Stimulated activated CD8-positive, alpha-beta memory T cell treated with anti-CD3 and anti-CD28 coated beads, Interleukin-15, amount 100 ng/mL, for 24 hours (primary cell): ENCODE measurements around the gene KDM3A.
A peak's percentile ranks its signal among the peaks of the same experiment; 100 is the strongest.

Source experiments
- DNase-seq: peaks from one replicate; pipeline ENCODE4 v3.0.0-alpha.2; 2020; ENCODE audit warnings: low read depth

KDM3A gene

DNA sequence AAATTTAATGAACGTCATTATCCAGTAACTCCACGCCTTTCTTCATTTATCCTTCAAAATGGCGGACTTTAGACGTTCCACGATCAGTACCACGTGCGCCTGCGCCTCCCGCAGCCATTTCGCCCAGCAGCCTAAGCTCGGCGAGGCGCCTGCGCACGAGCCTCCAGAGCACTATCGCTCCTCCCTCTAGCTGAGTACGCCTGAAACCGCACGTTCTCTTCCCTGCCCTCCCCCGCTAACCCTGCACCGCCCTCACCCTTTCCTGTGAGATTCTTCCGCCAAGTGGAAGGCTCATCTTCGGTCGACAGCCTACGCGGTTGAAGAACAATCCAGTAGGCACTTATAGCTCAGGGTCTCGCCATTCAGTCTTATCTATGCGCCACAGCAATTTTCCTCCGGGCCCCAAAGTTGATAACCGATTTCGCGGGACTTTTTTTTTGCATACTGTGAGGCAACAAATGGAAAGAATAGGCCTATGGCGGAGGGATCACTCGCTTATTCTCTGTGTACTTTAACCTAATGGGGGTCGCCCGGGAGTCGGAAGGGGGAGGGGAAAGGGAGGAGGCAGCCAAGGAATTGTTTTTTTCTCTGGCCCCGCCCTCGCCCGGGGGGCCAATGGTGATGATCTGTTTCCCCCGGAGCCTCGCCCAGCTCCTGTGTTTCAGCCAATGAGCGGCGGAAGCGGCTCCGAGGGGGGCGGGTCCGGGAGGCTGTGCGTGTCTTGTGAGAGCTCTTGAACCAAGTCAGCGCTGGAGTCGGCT is at the start of gene KDM3A:
KDM3A (plus strand) TSS at position 741 of the 761 bp plus-strand sequence. CDS start 677 bp downstream, outside the sequence.
- DNase-seq: peak; percentile 90

DNA sequence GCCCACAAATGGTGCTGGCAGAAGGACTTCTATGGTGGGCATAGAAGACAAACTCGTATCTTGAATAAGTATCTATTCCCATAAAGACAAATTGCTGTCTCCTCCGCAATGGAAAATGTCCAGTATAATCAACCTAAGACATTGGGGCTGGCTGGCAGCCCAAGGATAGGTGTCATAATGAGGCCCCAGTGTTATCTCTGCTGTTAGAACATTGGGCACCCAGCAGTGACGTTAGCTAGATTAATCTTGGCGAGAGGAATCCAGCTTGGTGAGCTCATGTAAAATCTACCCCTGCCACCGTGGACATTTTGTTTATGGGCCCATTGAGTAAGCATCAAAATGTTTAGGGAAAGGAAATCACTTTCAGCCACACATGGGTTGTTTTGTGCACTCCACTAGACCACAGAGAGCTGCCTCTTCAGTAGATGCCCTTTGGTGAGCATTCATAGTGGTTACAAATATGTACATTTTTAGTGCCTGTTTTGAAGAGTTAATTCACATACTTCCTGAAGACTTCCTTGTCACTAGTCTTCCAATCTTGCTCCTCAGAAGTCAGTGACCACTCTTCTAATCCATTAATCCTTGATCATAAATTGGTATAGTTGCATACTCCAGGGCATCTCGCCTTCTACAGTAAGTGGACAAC is 48.2 kb upstream of the KDM3A start:
- no peak for DNase-seq

- DNase-seq: no peak
Measured at GRCh38 chr2:86393521-86394491, 47.4 kb upstream of the KDM3A start.

- DNase-seq: no peak
Measured at GRCh38 chr2:86396291-86396785, 44.8 kb upstream of the KDM3A start.

GRCh38 chr2:86397986-86398385 is 43.2 kb upstream of the KDM3A start:
- no peak for DNase-seq

DNA sequence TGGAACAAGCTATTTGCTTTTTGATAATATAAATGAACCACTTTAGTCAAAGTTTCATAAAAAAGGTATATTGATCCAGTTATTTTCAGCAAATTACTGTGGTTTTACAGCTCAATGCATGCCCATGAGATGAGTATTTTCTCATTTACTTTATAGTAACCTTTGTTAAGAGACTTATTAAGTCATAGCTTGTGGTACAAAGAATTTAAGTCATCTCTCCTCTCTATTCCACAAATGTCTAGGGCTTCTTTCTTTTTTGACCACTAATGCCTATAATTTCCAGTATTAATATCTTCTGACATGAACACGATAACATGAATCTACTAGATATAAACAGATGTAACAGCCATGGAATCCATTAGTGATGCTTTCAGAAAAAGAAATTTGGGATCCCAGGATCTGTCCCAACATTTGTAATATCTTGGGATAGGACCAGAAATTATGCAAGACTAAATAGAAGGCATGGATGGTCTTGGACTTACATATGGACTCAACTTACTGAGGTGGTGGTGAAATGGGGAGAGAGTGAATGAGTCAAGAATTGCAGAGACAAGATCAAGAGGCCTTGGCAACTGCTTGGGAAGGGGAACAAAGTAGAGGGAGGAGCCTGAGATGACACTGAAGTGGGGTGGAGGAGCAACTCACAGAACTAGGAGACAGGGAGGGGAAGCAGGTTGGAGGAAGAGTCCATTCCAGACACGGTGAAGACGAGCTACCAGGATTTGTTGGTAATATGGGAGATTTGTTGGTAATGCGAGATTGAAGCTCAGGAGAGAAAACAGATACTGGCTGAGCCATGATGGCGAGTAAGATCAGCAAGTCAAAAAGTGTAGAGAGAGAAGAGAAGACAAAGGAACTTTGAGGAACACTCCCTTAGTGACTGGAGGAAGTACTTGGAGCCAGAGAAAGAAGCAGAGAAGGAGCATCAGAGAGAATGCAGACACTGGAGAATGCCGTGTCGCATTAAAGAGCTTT is 42.4 kb upstream of the KDM3A start:
- no peak for DNase-seq

GRCh38 chr2:86400321-86400720 is 40.9 kb upstream of the KDM3A start:
- no peak for DNase-seq

GRCh38 chr2:86410581-86410980 is 30.6 kb upstream of the KDM3A start:
- no peak for DNase-seq

- no peak for DNase-seq
Measured at GRCh38 chr2:86411396-86411795, 29.8 kb upstream of the KDM3A start.

- DNase-seq: no peak
Measured at GRCh38 chr2:86412007-86412406, 29.2 kb upstream of the KDM3A start.

- no peak for DNase-seq
Measured at GRCh38 chr2:86413296-86414094, 27.7 kb upstream of the KDM3A start.

GRCh38 chr2:86414996-86415395 is 26.2 kb upstream of the KDM3A start:
- no peak for DNase-seq

GRCh38 chr2:86416146-86416545 is 25.0 kb upstream of the KDM3A start:
- DNase-seq: no peak

GRCh38 chr2:86417961-86418360 is 23.2 kb upstream of the KDM3A start:
- no peak for DNase-seq

- DNase-seq: no peak
Measured at GRCh38 chr2:86420913-86421312, 20.3 kb upstream of the KDM3A start.

GRCh38 chr2:86426271-86426670 is 14.9 kb upstream of the KDM3A start:
- DNase-seq: no peak

- DNase-seq: no peak
Measured at GRCh38 chr2:86429335-86429734, 11.8 kb upstream of the KDM3A start.

GRCh38 chr2:86430368-86430767 is 10.8 kb upstream of the KDM3A start:
- DNase-seq: no peak

- DNase-seq: no peak
Measured at GRCh38 chr2:86433137-86433536, 8.0 kb upstream of the KDM3A start.

GRCh38 chr2:86434290-86434689 is 6.9 kb upstream of the KDM3A start:
- no peak for DNase-seq
